Epidermal melanocyte (primary cell): ENCODE data around the gene BRINP3.
A peak's percentile ranks its signal among the peaks of the same experiment; 100 is the strongest.

Experiments
- DNase-seq: peaks from one replicate; pipeline ENCODE4 v3.0.0; 2011; ENCODE audit warnings: low spot score; ENCODE audit not compliant: insufficient read length

BRINP3 gene

DNA sequence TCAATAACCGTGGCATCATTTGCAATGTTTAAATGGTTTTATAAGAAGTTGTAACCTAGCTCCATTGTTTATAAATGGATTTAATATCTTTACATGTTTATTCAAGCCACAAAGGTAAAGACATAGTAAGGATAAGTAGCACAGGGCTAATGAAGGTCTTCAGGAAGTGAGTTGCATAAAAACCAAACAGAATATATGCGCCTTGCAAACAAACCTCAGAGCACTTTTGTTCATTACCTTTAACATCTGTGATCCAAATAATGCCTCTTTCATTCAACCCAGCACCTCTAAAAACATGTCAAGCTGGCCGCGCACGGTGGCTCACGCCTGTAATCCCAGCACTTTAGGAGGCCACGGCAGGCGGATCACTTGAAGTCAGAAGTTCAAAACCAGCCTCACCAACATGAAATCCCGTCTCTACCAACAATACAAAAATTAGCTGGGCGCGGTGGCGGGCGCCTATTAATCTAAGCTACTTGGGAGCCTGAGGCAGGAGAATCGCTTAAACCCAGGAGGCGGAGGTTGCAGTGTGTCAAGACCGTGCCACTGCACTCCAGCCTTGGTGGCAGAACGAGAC, 25.3 kb downstream of the BRINP3 start:
- no peak for DNase-seq

DNA sequence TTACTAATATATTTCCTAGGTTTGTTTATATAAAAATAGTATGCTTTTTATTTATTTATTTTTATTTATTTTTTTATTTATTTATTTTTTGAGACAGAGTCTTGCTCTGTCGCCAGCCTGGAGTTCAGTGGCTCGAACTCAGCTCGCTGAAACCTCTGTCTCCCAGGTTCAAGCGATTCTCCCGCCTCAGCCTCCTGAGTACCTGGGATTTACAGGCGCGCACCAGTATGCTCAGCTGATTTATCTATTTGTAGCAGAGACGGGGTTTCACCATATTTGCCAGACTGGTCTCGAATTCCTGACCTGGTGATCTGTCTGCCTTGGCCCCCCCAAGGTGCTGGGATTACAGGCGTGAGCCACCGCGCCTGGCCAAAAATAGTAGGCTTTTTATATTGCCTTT, 33.2 kb downstream of the BRINP3 start:
- DNase-seq, result no peak

DNA sequence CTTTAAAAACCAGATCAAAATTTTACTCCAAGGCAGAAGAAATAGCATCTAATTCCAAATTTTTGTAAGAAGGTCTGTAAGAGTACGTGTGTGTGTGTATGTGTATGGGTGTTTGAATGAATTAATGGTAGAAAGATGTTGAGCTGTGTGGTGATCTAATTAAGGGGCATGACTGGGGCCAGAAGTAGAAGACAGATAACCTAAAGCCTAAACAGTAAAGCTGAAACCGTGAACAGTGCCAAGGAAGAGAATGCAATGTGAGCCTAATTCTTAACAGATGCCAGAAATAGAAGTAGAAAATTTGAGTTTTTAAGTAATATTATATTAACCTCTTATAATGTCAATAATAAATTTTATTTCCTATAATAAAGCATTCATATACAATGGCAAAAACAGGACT, 38.2 kb downstream of the BRINP3 start:
- no peak for DNase-seq

DNA sequence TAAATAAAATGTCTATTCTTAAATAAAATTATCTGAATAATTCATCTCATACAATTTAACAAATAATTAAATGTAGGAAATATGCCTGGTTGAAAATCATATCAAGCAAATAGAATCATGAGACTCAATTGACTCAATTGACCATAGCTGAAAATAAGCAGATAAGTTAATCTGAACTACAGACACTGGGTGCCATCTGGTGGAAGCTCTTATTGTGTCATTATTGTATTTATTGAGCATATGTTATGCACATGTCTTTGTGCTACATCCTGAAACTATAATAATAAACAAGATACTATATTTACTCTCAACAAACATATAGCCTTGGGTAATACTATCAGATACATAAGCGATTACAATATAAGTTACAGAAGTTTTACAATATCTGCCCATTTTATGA, 41.0 kb downstream of the BRINP3 start:
- peak; percentile 18 for DNase-seq

DNA sequence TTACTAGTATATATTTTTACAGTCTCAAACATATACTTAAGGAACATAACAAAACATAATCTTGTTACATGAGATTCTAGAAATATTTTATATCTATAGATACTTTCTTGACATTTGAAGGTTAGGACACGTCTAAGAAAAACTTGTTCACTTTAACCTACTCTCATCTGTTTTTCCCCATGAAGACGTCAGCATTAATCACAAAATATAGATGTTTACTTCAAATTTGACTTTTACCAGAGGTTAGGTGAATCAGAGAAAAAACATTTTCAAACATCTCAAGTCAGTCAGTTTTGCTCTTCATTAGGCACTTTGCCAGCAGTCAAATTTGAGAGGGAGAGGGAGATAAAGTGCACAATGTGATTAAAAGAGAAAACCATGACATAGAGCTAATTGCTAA, 47.7 kb downstream of the BRINP3 start:
- DNase-seq, result no peak

DNA sequence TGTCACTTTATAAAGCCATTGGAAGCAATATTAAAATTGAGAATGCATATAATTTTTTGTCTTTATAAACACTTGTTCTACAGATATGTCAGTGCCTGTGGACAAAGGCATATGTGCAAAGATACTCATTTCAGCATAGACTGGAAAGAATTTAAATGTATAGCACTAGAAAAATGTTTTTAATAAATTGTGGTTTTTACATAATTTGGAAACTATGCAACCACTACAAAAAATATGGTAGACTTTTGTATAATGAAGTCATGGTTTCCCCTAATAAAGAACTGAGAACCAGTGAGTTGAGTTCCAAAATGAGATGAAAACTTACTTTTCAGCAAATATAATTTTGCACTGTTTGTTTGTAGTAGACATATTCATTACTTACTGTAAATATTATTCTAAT, 48.5 kb downstream of the BRINP3 start:
- no peak for DNase-seq

DNA sequence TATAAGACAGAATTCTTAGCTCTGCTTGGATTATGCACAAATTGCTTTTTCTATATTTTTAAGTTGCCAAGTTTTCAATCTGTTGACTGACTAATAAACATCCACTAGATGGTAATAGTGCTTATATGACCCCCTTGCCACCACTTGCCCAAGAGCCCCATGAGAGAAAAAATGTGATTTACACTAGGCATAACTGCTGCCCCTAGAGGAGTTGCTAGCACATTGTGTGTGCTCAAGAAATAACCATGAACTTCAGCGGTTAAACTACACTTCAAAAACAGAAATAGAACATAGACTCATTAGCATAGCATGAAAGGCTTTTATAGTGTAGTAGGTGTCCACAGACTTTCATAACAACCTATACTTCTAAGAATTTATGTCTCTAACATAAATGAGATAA, 61.4 kb downstream of the BRINP3 start:
- no peak for DNase-seq

DNA sequence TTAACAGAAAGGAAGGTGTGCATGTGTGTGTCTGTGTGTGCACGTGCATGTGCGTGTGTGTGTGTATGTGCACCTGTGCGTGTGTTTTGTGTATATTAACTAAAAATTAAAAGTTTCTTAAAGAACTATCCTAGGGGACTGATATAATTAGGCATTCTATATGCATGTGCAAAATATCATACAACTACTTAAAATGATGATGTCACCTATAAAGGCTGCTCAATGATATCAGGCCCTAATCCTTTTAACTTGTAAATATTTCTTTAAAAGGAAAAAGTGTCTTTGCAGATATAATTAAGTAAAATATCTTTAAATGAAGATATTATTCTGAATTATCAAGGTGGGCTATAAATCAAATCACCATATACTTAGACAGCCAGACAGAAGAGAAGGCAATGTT, 64.5 kb downstream of the BRINP3 start:
- DNase-seq, result no peak

DNA sequence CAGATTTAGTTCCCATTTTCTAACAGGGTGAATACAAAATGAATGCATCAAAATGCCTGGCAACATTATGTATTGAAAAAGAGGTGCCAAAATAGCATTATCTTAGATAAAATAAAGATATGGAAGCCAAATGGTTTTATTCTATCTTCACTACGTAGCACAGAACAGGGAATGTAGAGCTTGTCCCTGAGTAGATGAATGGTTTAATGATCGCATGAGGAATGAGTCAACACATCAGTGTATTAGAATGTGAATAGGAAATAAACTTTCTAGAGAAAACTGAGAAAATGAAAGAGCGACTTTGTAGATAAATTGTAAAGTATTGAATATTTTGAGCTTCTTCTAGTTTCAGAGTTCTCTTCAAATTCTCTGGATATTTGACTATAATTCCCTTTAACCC, 74.3 kb downstream of the BRINP3 start:
- DNase-seq, result no peak

DNA sequence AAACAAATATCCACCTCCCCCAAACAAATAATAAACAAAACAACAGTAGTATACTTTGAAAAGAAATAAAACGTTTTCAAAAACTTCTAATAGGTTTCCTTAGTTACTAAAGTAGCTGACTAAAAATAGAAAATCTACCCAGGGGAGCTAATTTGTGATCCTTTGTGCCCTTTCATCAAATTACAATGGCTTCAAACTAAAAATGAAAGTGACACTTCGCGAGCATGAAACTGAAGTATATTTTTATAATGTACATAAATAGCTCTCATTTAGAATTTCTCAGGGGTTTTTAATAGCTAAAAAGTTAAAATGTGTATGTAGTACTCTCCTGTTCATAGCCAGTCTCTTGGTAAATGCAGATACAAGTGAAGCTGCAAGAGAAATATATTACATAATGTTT, 78.4 kb downstream of the BRINP3 start:
- no peak for DNase-seq

DNA sequence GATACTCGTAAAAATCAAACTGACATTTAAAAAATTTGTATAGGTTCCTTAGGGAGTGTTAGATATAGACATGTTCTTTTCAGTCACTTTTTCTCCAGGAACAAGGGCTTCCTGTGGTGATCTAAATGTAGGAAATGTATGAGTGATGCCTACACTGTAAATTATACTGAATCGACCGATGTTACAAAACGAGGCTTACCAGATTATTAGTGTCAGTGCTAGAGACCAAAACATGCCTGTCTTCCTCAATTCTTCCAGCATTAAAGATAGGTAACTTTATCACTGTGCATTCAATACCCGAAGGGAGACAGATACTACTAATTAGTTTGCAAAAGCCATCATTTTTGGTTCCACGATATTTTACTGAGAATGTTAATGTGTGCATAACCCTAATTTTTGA, 86.1 kb downstream of the BRINP3 start:
- no peak for DNase-seq

DNA sequence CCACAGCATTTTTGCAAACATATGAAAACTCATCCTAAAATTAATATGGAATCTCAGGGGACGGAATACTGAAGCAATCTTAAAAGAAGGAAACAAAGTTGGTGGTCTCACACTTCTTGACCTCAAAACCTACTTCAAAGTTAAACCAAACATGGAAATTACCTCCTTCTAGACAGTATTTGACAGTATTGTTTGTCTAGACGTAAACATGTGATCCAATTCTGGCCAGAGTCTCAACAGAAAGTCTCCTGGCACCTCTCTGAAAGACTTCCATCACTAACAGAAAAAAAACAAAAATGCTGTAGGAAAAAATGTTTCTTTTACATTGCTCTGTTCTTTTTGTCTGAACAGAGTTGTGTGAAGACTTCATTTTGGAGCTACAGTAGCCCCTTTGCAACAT, 99.7 kb downstream of the BRINP3 start:
- no peak for DNase-seq

DNA sequence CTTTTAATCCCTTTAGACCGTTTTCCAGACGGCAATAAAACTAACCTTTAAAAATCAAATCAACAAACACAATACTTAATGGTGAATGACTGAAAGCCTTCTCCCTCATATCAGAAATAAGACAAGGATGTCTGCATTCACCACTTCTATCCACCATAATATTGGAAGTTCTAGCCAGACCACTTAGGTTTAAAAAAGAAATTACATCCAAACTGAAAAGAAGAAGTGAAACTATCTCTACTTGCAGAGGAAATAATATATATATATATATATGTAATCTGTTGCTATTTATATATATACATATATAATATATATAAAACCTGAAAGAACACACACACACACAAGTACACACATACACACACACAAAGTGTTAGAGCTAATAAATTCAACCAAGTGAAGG, 100.4 kb downstream of the BRINP3 start:
- no peak for DNase-seq

DNA sequence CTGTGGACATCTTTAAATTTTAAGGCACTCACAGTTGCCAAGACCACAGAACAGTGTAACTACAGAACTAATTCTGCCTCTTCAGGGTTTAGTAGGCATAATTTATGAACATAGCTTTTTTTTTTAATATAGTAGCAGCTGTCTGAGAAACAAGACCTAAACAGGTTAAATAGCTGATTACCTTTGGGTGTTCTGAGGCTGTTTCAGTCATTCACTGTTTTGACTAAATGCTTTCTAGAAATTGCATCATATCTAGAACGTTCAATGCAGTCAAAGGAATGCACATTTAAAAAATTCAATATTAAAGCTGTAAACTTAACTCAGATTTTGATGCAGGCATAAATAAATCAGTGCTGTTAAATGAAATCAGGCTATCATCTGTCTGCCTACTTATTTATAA, 101.6 kb downstream of the BRINP3 start:
- no peak for DNase-seq

DNA sequence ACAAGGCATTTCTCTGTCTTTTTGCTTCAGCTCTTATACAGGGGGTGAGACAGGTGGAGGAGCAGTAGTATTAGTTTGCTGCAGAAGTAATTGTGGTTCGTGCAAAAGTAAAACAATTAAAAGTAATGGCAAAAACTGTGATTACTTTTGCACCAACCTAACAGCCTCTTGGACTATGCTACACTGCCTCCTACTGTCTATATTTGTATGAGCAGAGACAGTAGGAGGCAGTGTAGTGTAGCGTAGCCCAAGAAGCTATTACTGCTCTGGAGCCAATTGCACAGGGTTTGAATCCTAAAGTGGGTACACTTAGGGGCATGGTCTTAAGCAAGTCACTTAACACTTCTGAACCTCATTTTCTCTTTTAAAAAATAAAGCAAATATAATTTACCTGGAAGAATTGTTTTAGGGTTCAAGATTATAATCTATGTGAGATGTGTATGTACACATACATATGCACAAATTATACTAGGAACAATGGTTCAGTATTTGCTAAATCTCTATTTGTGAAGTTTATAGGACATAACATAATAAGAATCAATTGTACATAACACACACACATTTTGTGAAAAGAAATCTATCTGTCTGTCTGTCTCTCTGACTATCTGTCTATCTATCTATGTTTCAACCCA, 103.8 kb downstream of the BRINP3 start:
- DNase-seq, result no peak

DNA sequence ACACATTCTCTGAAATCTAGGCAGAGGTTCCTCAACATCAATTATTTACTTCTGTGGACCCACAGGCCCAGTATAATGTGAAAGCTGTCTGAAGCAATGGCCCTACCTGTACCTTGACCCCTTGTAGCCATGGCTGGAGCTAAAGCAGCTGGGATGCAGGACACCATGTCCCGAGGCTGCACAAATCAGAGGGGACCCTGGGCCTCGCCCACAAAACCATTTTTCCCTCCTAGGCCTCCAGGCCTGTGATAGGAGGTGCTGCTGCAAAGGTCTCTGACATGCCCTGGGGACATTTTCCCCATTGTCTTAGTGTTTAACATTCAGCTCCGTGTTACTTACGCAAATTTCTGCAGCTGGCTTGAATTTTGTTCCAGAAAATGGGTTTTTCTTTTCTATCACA, 110.5 kb downstream of the BRINP3 start:
- DNase-seq, result no peak

DNA sequence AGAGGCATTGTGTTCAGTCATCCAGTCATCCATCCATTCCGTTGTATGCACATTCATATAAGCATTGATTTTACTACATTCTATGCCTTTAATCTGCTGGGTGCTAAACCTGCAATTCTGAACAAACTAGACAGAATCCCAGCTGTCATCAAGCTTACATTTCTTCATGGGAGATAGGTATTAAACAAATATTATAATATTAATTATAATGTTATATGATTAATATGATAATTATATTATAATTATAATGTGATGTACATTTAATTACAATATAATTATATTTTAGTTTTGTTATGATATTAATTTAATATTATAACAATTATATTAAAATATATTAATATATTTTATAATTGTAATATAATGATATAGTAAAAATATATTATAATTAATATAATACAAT, 112.4 kb downstream of the BRINP3 start:
- no peak for DNase-seq

DNA sequence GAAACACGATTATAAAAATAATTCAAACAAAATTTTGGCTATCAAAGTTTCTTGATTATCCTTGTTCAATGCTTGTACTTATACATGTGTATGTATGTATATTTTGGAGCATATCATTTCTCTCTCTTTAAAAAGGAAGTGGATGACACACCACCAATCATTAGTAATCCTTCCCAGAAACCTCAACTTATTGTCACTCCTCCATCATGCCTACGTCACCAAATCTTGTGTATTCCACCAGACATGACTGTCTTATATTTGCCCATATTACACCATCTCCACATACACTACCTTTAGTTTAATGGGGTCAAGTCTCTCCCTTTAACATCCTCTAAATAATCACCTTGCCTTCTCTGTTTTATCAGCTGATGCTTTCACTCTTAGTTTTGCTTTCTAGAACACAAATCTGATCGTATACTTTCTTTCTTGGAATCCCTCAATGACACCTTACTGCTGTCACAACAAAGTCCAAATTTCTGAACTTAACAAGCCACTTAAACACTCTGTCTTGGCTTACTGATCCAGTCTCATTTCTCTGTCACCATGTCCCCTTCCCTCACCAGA, 124.0 kb downstream of the BRINP3 start:
- DNase-seq, result no peak

DNA sequence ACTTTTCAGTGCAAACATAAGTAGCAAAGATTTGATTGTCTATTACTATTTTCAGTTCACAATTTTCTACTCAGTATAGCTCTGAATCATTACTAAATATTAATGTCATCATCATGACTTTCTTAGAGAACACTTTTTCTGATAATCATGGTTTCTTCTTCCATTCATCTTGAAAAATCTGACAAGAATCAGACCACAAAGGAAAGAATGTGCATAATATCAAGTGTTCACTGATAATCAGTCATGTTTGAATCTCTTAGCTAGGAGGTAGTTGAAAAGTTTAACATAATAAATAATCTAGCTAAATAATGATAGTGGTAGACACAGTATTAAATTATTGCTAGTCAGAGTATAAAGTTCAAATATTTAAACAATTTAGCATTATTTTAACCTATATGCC, 133.2 kb downstream of the BRINP3 start:
- DNase-seq, result no peak

DNA sequence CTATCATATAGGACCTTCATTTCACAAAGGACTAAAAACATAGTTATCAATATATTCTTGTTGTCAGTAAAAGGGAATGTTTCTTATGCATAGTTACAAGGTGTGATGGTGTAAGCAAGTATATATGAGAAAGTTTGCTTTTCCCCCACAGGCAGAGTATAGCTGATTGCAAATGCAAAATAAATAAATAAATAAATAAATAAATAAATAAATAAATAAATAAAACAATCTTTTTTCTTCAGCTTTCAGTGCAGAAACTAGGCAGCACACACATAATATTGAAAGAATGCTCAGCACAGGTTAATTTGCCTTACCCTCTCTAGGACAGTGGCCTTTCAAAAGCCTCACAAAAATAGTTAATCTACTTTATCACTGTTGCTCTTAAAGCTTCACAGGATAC, 138.8 kb downstream of the BRINP3 start:
- DNase-seq, result no peak

DNA sequence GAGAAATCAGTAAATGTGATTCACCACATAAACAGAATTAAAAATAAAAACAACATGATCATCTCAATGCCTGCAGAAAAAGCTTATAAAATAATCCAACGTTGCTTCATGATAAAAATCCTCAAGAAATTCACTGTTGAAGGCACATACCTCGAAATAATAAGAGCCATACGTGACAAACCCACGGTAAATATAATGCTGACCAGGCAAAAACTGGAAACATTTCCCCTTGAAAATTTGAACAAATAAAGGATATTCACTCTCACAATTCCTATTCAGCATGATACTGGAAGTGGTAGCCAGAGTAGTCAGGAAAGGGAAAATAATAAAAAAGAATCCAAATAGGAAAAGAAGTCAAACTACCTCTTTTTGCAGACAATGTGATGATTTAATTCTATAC, 148.8 kb downstream of the BRINP3 start:
- DNase-seq, result no peak

DNA sequence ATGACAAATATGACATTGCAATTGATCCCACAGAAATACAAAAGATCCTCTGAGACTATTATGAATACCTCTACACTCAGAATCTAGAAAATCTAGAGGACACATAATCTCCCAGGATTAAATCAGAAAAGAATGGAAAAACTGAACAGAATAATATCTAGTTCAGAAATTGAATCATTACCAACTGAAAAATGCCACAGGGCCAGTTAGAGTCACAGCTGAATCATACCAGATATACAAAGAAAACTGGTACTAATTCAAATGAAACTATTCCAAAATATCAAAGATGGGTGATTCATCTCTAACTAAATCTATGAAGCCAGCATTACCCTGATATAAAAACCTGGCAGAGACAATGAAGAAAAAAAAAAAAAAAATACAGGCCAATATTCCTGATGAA, 149.3 kb downstream of the BRINP3 start:
- no peak for DNase-seq

DNA sequence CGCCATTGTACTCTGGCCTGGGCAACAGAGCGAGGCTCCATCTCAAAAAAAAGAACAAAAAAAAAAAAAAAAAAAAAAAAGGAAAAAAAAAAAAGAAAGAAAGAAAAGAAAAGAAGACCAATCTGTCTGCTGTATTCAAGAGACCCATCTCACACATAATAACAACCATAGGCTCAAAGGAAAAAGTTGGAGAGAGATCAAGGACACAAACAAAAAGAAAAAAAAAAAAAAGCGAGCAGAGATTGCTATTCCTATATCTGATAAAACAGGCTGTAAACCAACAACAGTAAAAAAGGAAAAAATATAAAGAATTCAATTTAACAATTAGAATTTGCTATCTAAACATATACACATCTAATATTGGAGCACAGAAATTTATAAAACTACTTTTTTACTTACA, 150.4 kb downstream of the BRINP3 start:
- DNase-seq, result no peak

DNA sequence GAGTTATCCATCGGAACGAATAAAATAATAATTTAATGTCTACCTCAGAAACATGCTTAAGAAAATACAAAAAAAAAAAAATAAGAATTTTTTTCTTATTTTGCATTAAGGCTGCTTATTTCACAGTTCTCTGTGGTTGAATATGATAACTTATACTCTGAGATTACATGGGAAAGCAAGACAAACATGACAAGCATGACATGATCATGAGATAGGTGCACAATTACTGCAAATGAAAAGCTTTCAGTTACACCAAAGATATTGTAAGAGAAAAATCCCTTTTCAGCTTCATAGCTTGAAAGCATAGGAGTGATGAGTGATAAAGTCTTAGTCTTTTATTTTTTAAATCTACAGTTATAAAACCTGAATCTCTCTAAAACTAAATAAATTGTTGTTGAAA, 154.1 kb downstream of the BRINP3 start:
- no peak for DNase-seq
